ENCODE results near the gene ANXA7.
A peak's percentile ranks its signal among the peaks of the same experiment; 100 is the strongest.

The ANXA7 gene

DNA sequence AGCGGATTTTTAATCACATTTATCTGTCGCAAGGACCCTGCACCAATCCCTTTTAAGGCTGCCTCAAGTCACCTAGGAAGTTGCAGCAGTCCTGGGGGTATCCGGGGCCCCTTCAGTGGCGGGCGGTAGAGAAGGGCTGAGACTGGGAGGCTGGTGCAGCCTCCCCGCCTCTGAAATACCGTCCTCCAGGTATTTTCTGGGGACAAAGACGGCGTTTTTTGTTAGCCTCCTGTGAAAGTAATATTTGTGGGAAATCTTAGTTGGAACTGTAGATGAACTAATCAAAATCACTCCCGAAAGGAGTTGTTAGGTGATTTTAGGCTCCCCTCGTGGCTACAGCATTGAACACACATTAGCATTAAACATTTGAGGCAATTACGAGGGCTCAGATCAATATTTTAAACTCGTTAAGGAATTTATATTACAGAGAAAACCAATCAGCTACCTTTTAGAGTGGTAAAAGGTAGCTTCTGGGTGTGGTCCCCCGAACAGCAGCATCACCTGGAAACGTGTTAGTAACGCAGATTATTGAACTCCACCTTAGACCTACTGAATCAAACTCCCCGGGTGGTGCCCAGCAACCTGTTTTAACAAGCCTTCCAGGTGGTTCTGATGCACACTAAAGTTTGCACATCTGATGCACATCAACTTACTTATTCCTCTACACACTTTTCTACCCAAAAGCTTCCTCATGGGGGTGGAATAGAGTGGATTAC is 530 bp upstream of the ANXA7 start:
- TF ChIP-seq, protein P1, sequence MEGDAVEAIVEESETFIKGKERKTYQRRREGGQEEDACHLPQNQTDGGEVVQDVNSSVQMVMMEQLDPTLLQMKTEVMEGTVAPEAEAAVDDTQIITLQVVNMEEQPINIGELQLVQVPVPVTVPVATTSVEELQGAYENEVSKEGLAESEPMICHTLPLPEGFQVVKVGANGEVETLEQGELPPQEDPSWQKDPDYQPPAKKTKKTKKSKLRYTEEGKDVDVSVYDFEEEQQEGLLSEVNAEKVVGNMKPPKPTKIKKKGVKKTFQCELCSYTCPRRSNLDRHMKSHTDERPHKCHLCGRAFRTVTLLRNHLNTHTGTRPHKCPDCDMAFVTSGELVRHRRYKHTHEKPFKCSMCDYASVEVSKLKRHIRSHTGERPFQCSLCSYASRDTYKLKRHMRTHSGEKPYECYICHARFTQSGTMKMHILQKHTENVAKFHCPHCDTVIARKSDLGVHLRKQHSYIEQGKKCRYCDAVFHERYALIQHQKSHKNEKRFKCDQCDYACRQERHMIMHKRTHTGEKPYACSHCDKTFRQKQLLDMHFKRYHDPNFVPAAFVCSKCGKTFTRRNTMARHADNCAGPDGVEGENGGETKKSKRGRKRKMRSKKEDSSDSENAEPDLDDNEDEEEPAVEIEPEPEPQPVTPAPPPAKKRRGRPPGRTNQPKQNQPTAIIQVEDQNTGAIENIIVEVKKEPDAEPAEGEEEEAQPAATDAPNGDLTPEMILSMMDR (IDR thresholded peaks at IDR 0.05): peak in 1 of 2 experiments; percentile 29
- Histone ChIP-seq H3K27me3 (no peaks in the 10 kb centered on the region), H3K4me1 (peaks cover 0 to 26% (median 16%) of the 10 kb centered on the region in 4 donors), H3K27ac (peak overlapping the region; percentile 97 to 98), H3K4me3 (peak overlapping the region; percentile 88 to 90), H3K36me3 (no peaks in the 10 kb centered on the region), H3K9me3 (no peaks in the 10 kb centered on the region)
- DNase-seq: no peak
- intact Hi-C loops (cut with DNase I; ENCODE audit: low total_unique reads): loop anchor here (10.0 kb wide), 1 partner anchor 160 kb away; the partner anchor contains the start of gene MRPS16

DNA sequence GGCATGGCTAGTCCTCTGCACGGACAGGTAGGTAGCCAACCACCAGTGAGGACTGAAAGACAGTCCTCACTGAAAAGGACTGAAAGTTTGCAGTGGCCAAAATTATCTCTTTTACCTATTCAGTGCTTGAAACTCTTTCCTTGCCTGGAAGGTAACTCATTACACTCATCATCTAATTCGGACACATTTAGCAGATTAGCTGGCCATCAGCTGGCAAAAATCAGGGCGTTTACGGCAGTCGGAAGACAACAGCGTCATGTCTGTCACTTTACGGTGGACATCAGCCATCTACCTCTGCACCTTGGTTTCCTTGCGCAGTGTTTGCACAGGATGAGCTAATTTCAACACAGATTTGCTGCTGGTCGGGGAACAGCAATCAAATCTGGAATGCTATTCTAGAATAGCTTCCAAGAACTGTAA is 740 bp downstream of the ANXA7 start:
- intact Hi-C loops (cut with DNase I; ENCODE audit: low total_unique reads): loop anchor here (10.0 kb wide), 1 partner anchor 158 kb away; the partner anchor contains the start of gene MRPS16
- peaks cover 0 to 34% (median 18%) of the 10 kb centered on the region in 4 donors for H3K4me1 ChIP-seq
- H3K36me3 ChIP-seq: no peaks in the 10 kb centered on the region
- no peak for DNase-seq
- TF ChIP-seq, protein P1 (IDR thresholded peaks at IDR 0.05): no peak
- no peaks in the 10 kb centered on the region for H3K27me3 ChIP-seq
- H3K9me3 ChIP-seq: no peaks in the 10 kb centered on the region
- peak overlapping the region; percentile 97 to 98 for H3K27ac ChIP-seq
- peak overlapping the region; percentile 88 to 90 for H3K4me3 ChIP-seq

DNA sequence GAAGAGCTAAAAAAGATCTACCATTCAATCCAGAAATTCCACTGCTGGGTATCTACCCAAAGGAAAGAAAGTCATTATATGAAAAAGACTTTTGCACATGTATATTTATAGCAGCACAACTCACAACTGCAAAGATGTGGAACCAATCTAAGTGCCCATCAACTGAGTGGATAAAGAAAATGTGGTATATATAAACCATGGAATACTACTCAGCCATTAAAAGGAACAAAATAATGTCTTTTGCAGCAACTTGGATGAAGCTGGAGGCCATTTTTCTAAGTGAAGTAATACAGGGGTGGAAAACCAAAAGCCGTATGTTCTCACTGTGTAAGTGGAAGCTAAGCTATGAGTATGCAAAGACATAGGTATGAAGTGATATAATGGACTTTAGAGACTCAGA is 3.0 kb downstream of the ANXA7 start:
- Histone ChIP-seq H3K9me3 (no peaks in the 10 kb centered on the region), H3K27ac (no peak overlapping the region), H3K27me3 (no peaks in the 10 kb centered on the region), H3K4me3 (no peak overlapping the region), H3K4me1 (peaks cover 0 to 38% (median 21%) of the 10 kb centered on the region in 4 donors), H3K36me3 (peaks cover 0 to 10% (median 0%) of the 10 kb centered on the region in 3 donors)
- TF ChIP-seq, protein P1 (IDR thresholded peaks at IDR 0.05): no peak
- intact Hi-C loops (cut with DNase I; ENCODE audit: low total_unique reads): loop anchor here (10.0 kb wide), 1 partner anchor 156 kb away; the partner anchor contains the start of gene MRPS16
- no peak for DNase-seq

DNA sequence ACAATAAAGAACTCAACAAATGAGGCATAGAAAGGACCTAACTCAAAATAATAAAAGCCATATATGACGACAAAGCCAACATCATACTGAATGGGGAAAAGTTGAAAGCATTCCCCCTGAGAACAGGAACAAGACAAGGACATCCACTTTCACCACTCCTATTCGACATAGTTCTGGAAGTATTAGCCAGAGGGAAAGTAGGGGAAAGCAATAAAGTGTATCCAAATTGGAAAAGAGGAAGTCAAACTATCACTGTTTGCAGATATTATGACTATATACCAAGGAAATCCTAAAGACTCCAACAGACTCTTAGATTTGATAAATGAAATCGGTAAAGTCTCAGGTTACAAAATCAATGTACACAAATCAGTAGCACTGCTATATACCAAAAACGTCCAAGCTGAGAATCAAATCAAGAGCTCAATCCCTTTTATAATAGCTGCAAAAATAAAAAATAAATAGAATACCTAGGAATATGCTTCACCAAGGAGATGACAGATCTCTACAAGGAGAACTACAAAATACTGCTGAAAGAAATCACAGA is 4.8 kb downstream of the ANXA7 start:
- Histone ChIP-seq H3K27ac (no peak overlapping the region), H3K27me3 (no peaks in the 10 kb centered on the region), H3K9me3 (no peaks in the 10 kb centered on the region), H3K36me3 (peaks cover 0 to 10% (median 0%) of the 10 kb centered on the region in 3 donors), H3K4me3 (no peak overlapping the region), H3K4me1 (peaks cover 0 to 31% (median 15%) of the 10 kb centered on the region in 4 donors)
- TF ChIP-seq, protein P1 (IDR thresholded peaks at IDR 0.05): no peak
- DNase-seq: no peak
- intact Hi-C loops (cut with DNase I; ENCODE audit: low total_unique reads): no loop called here

DNA sequence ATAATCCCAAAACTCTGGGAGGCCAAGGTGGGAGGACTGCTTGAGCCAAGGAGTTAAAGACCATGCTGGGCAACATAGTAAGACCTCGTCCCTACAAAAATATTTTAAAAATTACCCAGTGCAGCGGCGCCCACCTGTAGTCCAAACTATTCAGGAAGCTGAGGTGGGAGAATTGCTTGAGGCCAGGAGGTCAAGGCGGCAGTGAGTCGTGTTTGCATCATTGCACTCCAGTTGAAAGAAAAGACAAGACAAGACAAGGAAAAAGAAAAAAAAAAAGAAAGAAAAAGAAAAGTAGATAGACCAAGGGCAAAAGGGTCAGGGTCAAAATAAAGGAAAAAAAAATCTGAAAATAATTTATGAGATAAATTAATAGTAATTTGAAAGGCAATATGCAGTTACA is 5.8 kb downstream of the ANXA7 start:
- Histone ChIP-seq H3K36me3 (peaks cover 0 to 10% (median 0%) of the 10 kb centered on the region in 3 donors), H3K27me3 (no peaks in the 10 kb centered on the region), H3K4me3 (no peak overlapping the region), H3K4me1 (peaks cover 0 to 34% (median 14%) of the 10 kb centered on the region in 4 donors), H3K9me3 (no peaks in the 10 kb centered on the region), H3K27ac (no peak overlapping the region)
- TF ChIP-seq, protein P1 (IDR thresholded peaks at IDR 0.05): no peak
- intact Hi-C loops (cut with DNase I; ENCODE audit: low total_unique reads): no loop called here
- no peak for DNase-seq
